GM18502 (cell line): ENCODE results near the gene TMEM9.
"Not testable (repeated sequence)": the region's sequence is repeated elsewhere in the genome, so short reads cannot be mapped to it uniquely, and the experiment has no call there.

Experiments used
- ATAC-seq: cut with Tn5 transposase; IDR thresholded peaks from one replicate; pipeline ENCODE4 v1.9.1; 2021; ENCODE audit warnings: mild to moderate bottlenecking; ENCODE audit not compliant: unreplicated experiment, poor library complexity

The TMEM9 gene

DNA sequence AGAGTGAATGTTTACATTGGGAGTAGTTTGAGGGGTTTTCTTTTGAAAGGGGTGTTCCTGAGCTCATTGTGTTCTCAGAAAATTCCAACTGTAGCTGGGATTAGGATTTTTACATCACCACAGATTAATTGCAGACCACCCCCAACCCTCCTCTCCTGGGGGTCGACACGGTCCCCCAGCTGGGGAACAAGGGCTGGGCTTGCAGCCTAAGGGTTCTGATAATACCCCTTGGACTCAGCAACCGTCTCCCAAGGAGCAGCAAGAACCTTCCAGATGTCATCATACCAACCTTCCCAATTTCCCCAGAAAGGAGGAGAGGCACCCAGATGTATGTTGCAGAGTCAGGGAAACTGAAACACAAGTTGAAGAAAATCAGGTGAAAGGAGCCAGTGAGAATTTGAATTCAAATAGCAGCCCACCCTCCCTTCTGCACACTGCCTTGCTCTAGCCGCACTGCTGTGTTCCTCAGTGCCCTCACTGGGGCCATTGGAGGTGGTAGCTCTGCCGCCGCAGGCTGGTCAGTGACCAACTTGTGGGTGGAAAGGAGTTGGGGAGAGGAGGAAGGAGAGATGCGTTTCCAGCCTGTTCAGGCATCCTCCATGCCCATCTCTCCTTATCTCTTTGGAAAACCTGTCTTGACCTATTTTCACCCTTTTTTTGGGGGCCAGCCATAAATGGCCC lies 21.7 kb upstream of the TMEM9 start:
- no peak for ATAC-seq

DNA sequence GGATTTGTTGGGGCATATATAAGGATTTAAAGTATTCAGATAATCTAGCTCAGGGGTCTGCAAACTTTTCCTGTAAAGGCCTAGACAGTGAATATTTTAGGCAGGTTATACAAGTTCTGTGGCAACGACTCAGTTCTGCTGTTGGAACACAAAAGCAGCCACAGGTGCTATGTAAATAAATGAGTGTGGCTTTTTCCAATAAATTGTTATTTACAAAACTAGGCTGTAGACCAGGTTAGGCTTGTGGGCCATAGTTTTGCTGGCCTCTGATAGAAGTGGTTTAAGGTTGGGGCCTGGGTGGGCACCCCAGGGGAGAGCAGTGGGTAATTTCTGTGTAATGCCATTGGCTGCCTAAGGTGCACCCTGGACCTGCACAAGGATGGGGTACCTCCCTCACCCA lies 19.5 kb upstream of the TMEM9 start:
- ATAC-seq, result no peak

DNA sequence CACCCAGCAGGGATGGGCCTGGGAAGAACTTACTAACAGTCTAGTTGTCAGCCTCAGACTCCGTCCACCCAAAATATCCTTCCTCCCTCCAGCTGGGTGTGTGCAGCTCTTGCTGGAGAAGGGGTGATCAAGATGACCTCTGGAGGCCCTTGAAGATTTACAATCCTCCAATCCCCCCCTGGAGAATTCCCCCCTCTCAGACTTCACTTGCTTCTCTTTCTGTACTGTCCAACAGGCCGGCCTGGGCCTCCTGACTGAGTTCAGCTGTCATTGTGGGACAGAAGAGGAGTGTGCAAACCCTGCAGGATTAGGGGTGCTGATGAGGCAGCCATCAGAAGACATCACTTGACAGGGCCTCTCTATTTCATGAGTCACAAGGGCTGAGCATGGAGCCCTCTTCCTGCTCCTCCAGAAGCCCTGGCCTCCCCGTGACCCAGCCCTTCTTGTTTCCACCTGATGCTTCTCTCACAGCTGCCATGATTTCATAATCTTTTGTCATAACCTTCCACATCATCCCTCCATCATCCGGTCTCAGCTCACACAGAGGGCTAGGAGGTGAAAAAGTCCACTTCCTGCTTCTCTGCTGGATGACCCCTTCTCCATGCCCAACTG lies 18.8 kb upstream of the TMEM9 start:
- no peak for ATAC-seq

DNA sequence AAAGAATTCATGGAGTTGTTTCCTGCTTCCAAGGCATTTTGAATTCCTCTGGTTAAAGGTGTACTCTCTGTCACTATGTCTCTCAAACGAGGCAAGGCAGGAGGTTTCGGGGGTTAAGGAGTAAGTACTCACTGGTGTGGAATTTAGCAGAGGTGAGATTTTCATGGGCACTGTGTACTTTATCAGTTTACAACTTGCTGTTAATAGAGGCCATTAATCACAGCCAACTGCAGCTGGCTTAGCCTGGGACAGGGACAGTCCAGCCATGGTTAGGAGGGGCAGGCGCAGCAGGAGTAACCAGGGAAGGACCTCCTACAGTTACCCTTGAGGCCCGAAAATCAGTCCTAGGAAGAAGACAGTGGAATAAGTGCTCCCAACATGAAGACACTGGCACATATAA lies 18.1 kb upstream of the TMEM9 start:
- no peak for ATAC-seq

DNA sequence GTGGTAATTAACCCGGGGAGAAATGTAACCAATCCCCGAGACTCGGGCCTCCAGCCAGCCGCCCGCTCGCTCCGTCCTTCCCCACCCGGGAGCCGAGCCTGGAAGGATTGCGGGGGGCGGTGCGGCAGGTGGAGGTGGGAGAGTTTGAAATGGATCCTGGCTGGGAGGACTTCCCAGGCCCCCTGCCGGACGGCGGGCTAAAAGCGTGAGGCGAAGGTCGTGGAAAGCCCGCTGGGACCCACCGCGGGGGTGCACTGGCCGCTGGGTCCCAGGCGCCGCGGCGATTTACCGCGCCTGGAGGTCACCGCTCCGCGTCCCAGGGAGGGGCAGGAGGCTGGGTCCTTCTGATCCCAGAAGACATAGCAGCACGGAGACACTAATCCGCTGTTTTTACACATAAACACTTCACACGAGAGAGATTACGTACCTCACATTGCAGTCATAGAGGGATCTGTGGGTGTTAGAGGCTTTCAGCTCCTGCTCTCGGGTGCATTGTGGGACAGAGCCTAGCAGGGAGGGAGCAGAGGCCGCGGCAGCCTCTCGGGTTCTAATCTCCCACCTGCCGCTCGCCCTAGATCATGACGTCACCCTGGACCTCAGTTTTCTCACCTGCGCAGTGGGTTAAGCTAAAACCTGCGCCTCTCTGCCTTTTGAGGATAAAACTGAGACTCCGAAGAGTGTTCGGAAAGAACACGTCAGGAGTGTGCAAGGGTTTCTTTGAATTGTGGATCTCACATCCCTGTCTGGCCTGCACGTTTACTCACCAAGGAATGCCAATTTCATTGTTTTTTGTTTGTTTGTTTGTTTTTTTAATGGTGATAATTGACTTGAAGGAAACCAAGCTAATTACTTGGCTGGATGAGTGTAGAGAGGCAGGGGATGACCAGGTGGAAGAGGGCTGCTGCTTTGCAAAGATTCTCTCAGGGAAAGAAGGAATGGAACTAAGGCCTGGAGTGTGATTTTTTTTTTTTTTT lies 17.1 kb upstream of the TMEM9 start:
- peak; percentile 43 for ATAC-seq

DNA sequence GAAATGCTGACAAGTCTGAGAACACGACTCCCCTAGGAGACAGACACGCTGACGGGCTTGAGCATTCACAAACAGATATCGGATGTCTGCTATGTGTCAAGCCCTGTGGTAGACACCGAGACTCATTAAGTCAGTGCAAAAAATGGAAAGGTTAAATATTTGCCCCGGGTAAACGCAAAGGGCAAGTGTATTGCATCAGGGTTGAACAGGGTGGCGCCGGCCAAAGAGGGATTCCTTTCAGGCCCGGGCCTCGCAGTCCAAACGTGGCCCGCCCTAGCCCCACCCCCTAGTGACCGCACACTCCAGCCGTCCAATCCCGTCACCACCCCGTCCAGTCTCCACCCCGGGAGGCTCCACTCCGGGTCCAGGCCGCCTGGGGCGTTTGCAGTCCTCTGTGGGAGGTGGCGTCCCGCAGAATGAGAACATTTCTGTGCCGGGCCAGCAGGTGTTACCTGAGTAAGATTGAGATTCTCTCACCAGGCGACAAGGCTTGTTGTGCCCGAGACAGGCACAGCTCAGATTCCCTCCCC lies 16.3 kb upstream of the TMEM9 start:
- ATAC-seq, result peak; percentile 97

DNA sequence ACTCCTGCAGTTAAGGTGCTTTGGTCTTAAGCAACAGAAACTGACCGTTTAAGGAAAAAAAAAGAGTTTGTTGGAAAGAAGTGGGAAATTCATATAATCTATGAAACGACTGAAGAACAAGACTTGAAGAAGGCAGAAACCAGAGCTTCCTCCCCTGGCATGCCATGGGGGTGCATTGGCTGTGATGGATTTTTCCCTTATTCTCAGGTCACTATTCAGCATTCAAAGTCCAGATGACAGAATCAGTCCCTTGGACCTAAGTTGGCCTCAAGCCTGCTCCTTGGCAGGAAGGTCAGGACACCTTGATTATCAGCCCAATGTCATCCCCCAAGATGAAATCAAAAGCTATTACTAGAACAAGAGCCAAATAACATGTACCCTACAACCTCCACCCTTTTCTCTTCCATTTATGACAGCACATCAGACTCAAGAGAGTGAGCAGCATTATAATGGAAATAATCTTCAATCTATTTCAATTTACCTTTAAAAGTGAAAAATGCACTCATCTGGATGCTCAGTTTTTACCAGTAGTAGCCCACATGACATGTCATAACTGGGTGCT lies 15.8 kb upstream of the TMEM9 start:
- ATAC-seq, result no peak

DNA sequence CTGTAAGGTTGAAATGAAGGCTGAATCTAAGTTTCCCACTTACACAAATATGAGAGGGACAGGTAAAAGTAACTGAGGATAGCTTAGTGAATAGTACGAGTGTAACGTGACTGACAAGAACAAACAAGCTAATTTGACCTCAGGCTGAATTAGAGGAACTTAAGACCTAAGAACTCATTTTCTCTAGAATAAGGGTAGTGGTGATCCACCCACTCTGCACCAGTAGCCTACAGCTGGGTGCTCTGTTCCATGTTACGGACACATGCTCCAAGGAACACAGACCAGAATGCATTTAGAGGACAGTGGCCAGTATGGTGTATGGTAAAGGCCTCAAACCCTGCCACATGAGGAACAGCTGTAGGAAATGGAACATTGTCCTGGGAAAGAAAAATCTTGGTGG lies 14.9 kb upstream of the TMEM9 start:
- no peak for ATAC-seq

DNA sequence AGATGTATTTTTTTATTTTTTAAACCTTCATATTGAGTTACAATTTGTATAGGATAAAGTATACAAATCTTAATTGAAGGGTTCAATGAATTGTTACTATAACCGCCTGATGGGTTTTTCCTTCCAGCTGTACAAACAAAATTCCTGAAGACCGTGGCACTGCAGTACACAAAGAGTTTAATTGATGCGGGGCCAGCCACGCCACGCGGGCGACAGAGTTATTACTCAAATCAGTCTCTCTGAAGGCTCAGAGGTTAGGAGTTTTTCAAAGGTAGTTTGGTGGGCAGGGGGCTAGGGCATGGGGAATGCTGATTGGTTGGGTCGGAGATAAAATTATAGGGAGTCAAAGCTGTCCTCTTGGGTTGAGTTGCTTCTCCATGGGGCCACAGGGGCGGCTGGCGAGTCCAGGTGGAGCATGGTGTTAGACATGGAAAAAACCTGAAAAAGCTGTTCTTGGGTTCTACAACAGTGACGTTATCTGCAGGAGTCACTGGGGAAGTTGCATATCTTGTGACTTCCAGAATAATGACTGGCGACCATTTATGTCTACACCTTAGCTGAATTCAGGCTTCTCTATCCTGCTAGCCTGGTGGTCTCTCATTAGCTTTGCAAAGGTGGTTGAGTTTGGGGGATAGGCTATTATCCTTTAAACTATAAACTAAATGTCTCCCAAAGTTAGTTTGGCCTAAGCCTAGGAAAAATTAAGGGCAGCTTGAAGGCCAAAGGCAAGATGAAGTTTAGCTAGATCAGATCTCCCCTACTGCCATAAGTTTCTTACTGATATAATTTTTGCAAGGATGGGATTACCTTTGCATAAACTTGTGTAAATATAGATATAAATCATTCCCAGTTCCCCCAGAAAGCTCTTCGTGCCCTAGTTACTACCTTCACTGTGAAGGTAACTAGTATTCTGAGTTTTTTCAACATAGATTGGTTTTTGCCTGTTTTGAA lies 13.0 kb upstream of the TMEM9 start:
- no peak for ATAC-seq

DNA sequence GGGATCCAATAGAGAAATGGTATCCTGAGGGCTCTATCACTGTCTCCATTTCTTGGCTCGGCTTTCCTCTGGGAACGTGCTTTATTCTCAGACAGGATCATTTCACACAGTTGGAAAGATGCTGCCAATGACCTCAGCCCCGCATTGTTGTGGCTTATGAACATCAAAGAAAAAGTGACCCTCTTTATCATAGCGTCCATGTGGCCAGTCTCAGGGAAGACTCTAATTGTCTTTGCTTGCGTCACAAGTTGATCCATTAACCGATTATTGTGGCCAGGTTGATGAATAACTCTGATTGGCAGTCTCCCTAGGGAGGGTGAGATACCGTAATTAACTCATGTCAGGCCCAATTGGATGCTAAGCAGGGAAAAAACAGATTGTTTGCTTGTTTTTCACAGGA lies 10.4 kb upstream of the TMEM9 start:
- ATAC-seq, result no peak

DNA sequence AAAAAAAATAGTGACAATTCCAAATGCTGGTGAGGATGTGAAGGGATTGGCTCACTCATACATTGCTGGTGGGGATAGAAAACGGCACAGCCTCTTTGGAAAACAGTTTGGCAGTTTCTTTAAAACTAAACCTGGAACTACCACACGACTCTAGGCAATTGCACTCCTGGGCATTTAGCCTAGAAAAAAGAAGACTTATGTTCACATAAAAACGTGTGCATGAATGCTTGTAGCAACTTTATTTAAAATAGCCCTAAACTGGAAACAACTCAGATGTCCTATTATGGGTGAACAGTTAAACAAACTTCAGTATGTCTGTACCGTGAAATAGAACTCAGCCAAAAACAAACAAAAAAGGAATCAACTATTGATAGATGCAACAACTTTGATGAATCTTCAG lies 9.4 kb upstream of the TMEM9 start:
- ATAC-seq, result no peak

DNA sequence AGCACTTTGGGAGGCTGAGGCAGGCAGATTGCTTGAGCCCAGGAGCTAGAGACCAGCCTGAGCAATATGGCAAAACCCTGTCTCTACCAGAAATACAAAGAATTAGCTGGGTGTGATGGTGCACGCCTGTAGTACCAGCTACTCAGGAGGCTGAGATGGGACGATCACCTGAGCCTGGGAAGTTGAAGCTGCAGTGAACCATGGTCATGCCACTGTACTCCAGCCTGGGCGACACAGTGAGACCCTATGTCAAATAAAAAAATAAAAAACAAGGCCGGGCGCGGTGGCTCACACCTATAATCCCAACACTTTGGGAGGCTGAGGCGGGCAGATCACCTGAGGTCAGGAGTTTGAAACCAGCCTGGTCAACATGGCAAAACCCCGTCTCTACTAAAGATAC lies 8.8 kb upstream of the TMEM9 start:
- not testable (repeated sequence) for ATAC-seq

DNA sequence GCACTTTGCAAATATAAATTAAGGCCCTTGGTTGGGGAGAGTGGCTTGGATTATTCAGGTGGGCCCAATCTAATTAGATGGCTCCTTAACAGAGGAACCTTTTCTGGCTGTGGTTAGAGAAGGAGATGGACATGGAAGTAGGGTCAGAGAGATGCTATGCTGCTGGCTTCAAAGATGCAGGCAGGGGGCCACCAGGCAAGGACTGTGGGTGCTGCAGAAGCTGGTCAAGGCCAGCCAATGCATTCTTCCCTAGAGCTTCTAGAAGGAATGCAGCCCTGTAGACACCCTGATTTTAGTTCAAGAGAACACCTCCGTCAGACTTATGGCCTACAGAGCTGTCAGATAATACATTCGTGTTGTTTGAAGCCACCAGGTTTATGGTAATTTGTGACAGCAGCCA lies 3.7 kb upstream of the TMEM9 start:
- no peak for ATAC-seq

DNA sequence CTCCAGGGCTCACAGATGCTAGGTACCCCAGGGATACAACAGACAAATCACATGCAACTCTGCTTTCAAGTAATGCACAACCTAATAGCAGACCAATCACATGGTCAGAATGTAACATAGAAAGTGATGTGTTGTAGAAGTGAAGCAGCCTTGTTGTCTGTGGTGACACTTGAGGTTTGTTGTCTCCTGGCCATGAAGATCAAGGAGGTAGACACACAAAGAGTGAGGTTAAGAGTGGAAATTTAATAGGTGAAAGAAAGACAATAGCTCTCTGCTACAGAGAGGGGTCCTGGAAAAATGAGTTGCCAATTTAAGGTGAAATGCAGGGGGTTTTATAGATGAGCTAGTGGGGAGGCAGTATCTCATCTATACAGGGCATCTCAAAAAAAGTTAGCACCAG lies 2.5 kb upstream of the TMEM9 start:
- no peak for ATAC-seq

DNA sequence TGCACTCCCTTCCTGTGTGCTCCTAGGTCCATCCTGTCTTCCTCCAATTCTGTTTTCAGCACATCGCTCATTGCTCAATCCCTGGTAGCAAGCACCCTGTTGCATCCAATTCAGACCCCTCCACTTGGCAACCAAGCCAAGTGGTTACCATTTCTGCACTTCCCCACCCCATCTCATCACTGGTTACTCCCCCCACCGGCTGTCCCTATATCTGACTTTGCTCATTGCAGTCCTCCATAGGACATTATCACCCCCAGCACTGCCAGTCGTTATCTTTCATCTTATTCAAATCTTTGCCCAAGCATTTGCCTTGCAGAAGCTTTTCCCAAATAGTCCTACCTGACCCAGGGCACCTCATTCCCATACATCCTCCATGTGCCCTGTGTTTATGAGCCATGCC lies 2.1 kb upstream of the TMEM9 start:
- no peak for ATAC-seq

DNA sequence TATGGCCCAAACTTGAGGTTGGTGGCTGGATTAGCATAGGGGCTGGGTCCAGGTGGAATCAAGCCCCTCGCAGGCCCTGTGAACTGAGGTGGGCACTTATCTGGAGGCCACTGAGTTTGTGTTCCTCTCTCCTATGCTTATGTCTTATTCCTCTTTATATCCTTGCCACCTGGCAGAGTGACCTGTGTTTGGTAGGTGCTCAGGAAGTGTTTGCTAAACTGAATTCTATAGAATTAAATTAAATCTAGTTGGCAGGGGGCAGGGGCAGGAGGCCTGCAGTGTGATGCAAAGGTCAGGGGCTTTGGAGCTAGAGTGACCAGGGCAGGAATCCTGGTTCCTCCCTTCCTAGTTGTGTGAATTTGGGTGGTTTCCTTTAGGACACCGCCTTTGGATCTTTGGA lies 1.1 kb upstream of the TMEM9 start:
- no peak for ATAC-seq

DNA sequence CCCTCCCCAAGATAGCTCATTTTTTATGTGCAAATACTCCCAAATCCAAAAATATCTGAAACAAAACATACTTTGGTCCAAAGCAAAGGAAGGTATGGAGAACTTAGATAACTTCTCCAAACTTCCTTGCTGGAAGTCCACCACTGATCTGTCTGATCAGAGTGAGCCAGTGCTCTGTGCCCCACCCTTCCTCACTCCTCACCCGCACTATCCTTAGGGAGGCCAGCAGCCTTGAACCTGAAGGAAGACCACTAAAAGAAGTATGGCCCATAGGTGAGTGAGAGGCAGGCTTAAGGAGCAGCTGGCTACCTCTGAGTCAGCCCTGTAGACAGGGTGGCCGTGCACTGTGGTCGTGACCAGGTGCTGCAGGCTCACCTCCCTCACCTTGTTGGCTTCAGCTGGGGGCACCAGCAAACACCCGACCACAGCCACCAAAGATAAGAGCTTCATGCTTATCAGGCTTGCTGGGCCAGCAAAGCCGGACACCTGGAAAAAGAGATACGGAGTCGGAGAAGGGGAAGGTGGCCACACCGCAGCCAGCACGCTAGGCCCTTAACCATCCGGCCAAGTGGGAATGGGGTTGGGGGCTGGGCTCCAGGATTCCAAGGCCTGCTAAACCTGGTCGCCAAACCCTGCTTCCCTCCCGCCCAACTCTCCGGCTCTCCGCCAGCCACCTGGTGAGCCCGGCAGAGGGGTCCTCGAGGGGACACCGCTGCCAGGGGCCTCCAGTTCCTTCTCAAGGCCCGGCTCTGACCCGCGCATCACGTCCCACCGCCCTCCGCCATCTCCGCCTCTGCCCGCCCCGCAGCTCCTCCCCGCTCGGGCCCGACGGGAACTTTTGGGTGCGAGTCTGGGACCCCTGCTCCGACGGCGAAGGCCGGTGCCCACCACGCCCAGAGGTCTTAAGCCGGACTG lies 543 bp downstream of the TMEM9 start:
- ATAC-seq, result peak; percentile 72

DNA sequence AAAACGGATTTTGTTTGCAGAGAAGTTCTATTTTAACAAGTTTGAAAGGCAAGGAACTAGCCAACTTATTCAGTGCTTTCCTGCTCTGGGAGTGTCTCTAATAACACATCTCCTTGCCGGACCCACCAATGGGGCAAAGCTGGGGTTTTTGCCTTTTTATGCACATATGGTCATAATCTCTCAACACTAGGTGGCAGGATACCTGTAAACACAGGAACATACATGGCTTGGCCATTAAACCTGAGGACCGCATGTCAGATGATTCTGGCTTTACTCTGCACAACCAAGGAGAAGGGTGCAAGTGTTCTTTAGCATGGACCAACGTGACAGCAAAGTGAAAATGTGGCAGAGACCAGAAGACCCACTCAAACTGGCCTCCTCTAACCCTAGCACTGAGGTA lies 4.9 kb downstream of the TMEM9 start:
- ATAC-seq, result no peak
